ENCODE results near the gene HSD11B2.

HSD11B2 gene

DNA sequence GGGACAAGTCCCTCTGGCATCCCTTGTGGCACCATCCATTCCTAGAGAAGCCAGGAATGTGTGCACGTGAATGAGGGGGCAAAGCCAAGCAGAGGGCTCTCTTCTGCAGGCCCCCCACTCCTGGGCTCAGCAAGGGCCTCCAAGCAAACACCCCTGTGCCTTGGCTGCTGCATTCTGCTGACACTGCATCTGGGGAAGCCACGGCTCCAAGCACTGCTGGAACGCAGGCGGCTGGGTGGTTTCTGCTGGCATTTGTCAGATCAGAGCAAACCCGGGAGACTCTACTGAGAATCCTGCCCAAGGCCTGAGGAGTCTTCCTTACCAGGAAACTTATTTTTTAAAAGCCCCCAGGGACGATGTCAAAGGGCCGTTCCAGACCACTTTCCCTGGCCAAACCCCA is 26.7 kb downstream of the HSD11B2 start:
- peak; percentile 28 for DNase-seq

DNA sequence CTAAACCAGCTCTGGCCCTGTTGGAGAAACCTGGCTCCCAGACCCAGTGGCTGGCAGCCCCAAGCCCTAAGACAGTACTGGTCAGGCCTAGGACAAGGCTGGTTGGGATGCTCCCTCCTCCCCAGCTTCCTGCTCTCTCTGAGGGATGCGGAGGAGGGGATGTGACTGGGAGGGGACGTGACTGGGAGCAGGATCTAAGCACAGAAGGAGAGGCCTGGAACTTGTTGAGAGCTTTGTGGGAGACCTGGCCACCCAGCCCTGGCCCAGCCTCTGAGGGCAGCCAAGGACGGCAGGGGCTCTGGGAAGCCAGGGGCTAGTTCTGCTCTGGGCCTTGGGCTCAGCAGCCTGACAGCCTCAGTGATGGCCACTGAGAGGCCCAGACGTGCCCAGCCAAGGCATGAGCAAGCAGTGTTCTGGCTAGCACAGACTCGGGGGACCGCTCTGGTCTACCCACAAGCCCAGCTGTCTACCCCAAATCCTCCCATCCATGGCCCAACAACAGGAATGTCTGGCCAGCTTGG is 27.3 kb downstream of the HSD11B2 start:
- DNase-seq: no peak

DNA sequence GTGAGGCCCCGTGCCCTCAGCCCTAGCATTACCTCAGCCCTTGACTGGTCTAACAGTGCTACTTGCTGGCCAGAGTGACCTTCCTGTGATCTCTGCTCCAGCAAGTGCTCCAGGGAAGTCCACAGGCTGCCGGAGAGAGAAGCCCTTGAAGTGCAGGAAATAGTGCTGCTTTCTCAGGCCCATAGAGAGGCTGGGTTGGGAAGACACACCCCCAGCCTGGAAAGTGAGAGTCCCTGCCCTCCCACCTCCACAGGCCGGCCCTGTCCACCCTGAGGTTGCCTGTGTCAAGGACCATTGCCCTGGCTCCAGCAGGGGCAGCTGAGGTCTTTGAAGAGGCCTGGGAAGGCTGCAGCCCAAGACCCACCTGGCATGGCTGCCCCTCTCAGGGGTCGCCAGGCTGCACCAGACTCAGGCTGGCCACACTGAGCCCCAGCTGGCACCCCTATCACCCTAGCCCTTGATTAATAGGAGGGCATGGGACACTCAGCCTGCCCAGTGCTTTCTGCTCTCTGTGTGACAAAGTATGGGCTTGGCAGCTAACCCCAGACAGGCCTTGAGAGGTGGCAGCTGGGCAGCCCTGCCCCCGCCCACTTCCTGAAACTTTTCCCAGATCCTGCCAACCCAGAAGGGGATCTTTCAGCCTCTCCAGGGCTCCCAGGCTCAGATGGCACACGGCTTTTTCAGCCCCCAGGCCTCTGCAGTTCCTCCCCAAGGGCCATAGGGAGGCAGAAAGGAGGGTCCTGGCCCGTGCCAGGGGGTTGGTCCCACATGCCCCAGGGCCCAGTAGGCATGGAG is 28.3 kb downstream of the HSD11B2 start:
- DNase-seq: peak; percentile 24

DNA sequence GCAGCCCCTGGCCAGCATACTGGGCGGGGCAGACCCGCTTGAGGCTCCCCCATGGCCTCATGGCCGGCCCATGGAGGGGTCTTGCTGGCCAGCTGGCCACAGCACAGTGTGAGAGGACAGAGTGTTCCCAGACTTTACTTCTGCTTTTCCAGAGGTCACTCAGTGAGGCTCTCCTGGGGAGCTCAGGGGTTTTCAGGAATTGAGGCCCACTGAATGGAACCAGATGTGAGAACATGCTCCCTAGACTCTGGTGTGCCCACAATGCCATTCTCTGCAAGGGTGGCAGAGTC is 28.9 kb downstream of the HSD11B2 start:
- no peak for DNase-seq

DNA sequence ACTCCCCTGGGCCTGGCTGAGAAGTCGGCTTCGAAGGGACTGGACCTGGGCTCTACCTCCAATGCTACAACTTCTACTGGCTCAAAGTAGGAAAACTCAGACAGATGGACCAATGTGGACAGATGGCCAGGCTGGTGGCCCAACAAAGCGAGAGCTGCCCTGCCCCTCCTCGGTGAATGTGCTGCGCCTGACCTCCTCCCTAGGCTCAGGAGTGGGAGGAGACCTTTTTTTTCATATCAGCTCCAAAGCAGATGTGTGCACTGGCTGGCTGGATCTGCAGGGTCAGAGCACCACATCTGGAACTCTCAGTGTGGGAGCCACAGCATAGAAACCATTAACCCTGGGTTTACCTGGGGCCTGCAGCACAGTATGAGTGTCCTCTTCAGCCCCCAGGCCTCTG is 29.2 kb downstream of the HSD11B2 start:
- DNase-seq: no peak

DNA sequence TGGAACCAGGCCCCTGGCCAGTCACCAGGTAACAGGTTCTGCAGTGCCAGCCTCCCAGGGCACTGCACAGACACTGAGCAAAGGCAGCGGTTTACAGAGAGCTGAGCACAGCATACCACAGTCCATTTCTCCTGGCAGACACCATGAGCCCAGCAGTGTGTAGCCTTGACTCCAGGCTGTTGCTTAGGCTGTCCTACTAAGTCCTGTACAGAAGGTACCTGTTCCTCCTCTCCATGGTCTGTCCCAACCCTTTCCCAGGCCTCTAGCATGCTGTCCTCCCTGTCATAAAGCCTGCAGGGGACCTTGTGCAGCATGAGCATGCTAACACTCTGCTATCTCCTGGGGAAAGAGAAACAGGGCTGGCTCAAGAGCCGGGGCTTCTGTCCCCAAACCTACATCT is 30.0 kb downstream of the HSD11B2 start:
- DNase-seq: no peak

DNA sequence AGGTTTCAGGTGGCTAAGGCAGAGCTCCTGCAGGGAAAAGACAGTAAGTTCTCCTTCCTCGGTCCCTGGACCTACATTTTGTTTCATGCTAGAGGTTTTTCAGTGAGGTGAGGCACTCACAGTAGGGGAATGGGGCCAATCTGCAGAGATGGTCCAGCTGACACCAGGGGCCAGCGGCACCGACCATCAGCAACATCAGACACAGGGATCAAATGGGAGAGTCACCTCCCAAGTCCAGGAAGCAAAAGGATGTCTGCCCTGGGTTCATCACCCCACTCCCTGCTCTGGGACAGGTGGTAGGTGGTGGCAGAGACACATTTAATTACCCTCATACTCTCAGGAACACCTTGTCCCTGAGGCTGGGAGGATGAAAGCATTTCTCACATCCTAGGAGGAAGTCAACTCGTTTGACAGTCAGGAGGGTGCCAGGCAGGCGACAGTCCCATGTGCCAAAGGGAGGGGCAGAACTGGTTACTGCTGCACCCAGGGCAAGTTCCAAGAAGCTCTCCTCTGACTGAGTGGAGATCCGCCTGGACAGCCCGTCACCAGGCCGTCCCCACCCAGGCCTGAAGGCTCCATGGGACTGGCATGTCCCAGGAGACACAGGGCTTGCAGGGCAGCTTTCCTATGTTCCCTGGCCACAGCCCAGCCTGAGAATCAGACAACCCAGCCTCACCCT is 30.8 kb downstream of the HSD11B2 start:
- DNase-seq: no peak

DNA sequence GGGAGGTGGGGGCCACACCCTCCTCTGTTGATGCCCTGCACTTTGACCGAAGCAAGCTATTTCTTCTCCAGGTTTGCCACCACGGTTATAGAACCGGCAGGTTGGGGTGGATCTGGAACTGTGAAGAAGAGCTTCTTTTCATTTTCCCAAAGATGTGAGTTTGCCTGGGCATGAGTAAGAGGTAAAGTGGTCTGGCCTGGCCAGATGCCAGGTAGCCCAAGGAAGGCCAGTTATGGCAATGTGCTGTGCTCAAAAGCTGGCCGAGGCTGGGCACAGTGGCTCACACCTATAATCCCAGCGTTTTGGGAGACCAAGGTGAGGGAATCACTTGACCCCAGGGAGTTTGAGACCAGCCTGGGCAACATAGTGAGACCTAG is 31.3 kb downstream of the HSD11B2 start:
- DNase-seq: no peak

DNA sequence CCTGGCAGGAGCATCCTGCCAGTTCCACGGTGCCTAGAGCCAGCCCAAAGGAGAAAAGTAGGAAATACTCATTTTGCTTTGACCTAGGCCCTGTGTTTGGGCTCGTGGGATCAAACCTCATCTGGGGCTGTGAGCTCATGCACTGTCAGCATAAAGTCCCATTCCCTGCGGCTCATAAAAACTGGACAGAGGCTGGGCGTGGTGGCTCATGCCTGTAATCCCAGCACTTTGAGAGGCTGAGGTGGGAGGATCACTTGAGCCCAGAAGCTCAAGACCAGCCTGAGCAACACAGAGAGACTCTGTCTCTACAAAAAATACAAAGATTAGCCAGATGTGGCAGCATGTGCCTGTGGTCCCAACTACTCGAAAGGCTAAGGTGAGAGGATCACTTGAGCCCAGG is 32.1 kb downstream of the HSD11B2 start:
- no peak for DNase-seq

DNA sequence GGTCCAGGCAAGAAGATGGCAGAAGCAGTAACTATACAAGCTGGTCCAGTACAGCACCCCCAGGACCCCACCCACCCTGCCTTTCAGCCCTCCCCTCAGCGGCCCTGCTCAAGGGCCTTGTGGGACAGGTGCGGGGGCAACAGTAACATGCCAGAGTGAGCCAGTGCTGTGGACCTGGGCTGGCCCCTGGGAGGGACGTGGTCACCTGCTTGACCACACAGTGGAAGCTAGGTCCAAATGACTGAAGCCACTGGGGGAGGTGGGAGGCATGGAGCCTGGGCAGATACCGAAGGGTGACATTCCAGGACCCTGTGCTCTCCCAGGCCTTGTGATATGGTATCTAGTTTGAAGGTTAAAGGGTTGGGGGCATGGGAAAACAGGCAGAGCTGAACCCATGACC is 32.8 kb downstream of the HSD11B2 start:
- DNase-seq: no peak

DNA sequence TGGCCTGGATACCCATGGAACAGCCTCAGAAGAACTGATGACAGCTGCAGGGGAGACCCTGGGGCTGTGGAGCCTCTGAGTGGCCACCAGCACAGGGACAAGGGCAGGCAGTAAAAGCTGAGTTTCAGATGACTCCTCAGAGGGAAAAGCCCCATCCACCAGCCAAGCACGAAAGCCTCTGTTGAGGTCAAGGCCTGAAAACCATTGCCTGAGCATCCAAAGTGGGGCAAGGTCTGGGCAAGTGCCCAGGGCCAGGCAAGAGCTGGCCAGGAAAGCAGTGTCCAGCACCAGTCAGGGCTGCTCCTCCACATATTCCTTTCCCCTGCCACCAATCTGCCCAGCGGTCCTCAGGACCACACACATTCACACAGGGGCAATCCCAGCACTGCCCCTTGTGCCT is 33.6 kb downstream of the HSD11B2 start:
- DNase-seq: no peak

DNA sequence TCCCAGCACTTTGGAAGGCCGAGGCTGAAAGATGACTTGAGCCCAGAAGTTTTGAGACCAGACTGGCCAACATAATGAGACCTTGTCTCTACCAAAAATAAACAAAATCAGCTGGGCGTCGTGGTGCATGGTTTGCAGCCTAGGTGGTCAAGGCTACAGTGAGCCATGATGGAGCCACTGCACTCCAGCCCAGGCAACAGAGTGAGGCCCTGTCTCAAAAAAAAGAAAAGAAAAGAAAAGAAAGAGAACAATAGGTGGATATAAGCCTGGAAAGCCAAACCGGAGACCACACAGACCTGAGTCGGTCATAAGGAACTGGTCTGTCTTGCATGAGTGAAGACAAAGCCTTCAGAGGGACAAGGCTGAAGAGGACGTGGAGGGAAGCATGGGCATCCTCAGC is 35.7 kb downstream of the HSD11B2 start:
- DNase-seq: no peak

DNA sequence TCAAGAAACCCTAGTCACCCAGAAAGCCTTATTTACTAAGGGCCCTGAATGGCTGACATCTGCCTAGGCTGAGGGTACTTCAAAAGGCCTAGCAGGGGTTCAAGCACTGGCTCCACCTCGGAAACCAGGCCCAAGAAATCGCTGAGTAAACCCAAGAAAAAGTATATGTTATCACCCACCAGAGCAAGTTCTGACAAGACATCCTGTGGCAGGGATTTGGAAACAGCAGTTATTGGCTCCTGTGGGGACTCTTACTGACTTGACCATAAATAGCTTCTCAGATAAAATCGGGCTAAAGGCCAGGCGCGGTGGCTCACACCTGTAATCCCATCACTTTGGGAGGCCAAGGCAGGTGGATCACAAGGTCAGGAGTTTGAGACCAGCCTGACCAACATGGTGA is 37.8 kb downstream of the HSD11B2 start:
- DNase-seq: no peak

DNA sequence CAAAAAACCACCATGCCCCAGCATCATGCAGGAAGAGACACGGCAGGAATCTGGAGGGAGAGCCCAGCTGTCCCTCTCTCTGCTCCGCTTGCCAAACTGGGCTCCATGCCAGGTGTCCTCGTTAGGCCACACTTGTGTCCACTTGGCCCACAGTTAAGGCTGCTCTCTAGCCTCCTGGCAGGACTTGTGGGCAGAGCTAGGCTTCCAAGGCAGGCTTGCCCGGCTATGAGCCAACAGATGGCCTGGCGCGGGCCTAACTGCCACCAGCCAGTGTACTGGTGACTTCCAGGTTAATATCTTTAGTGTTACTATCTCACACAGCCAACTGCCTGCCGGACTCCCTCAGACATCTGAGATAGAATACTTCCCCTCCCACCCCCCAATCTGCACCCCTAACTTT is 39.4 kb downstream of the HSD11B2 start:
- DNase-seq: no peak

DNA sequence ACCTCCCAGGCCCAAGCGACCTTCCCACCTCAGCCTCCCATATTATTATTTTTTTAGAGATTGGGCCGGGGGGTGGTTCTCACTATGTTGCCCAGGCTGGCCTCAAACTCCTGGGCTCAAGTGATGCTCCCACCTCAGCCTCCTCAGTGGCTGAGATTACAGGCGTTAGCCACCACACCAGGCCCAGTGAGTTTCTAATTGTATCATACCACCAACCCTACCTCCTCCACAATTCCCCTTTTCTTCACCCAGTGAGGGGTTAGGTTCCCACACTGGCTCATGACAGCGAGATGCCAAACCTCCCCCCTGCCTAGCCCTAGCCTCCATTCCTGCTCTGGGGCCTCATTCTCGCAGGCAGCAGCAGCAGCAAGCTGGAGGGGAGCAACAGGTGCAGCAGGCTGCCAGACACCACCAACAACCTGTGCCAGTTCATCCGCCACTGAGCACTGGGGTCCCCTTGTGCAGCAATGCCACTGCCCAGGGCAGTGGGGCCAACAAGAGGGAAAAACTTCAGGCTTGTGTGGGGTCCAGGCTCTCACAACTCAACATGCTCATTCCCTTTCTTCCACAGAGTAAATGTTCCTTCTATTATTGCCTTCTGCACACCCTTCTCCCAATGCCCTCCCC is 41.0 kb downstream of the HSD11B2 start:
- no peak for DNase-seq

DNA sequence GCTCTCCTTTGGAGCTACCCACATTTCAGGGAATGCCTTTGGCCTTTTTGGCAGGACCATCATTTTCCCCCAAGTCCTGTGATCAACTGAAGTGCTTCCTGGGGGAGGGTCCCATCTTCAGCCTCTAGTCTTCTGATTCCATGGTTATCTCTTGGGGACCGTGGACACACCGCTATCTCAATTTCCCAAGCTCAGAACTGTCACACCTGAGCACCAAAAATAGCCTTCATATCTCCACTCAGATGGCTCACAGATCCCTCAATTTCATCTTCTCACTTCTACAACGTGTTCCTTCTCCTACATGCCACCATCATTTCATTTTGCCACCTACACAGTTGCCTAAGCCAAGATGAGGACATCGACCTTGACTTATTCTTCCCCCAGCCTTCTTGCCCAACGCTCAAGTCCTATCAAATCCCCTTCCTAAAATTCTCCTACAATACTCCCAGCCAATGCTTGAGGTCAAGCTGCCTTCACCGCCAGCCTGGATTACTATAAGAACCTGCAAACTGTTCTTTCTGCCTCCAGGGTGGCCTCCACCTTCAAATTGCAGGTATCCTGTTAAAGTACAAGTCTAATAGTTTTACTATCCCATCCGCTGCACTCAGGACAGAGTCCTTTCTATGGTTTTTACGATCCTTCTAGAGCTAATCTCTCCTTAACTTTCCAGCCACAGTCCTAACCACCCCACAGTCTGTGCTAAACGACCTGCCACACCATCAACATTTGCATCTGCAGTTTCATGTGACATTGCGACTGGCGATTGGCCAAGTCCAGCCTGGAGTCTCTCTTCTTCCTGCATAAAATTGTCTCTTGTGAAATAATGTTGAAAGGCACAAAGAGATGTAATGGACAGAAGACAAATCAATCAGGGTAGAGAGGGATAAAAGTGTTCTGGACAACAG is 43.9 kb downstream of the HSD11B2 start:
- DNase-seq: no peak

DNA sequence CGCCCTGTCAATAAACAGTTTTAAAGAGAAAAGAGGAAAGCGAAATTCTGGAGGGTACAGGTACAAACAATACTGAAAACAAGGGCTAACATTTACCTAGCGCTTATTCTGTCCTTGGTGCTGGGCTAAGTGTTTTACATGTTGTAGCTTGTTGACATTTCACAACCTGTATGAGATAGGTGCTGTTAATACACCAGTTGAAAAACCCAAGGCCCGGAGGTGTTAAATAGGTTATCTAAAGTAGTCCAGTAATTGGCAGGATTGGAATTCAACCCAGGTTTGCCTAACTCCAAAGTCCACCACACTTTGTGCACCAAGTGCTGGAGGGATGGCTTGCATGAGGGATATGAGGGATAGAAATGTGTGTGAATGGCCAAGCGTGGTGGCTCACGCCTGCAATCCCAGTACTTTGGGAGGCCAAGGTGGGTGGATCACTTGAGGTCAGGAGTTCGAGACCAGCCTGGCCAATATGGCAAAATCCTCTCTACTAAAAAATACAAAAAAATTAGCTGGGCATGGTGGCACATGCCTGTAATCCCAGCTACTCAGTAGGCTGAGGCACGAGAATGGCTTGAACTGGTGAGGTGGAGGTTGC is 47.1 kb downstream of the HSD11B2 start:
- DNase-seq: no peak

DNA sequence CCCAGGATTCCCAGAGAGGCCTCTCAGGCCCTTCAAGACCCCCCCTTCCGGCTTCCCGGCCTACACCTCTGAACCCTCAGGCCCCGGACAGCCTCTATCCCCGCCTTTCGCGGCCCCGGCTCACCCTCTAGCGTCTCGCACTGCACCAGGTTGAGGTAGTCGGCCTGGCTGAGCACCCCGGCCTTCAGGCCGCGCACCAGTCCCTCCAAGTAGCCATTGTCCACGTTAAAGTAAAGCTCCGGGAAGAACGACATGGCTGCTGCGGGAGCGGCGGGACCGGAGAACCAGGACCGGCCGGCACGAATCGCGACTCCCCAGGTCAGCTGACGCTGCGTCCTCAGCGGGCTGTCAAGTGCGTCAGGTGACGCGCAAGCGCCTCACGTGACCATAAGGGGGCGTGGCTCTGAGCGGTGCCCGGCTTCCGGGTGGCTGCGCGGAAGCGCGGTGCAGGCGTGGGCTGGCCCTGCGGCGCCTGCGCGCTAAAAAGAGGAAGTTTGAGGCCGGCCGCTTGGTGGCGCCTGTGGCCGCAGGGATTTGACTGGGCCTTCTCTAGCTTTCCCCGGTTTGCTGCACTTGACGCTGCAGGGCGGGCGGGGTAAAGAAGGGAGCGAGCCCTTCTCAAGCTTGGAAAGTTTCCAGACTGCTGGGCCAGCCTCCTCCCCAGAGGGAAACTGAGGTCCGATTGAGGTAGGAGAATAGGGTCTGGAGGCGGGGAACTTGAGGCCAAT is 50.1 kb downstream of the HSD11B2 start, which contains the start of gene ATP6V0D1:
ATP6V0D1 (minus strand) TSS at position 325 of the 728 bp plus-strand sequence; CDS start at position 254, 71 bp downstream.
- DNase-seq: peak; percentile 97

DNA sequence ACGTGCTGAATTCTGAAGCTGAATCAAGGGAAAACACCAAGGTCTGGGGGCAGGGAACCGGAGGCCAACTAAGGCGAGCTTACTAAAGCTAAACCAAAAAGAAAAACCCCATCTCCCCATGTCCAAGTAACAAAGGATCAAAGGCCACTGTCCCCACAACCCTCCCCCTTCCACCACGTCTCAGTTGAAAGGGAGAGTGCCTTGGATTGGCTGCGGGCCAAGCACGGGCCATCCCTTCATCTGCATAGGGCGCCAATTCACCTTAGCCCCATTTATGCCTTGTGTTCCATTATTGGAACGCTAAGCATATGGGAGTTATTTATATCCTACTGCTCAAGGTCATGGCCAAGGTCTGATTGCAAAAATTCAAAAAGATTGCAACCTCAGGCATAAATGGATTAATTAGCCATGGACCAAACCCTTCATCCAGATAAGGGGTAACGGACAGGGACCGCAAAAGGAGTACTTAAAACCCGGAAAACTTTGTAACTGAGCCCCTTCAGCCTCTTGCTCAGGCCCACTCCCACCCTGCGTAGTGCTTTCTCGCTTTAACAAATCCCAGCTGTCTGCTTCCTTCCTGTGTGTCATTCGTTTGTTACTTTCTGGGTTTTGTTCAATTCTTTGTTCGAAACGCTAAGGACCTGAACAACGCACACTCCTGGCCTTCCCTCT is 50.8 kb downstream of the HSD11B2 start:
- peak; percentile 60 for DNase-seq

DNA sequence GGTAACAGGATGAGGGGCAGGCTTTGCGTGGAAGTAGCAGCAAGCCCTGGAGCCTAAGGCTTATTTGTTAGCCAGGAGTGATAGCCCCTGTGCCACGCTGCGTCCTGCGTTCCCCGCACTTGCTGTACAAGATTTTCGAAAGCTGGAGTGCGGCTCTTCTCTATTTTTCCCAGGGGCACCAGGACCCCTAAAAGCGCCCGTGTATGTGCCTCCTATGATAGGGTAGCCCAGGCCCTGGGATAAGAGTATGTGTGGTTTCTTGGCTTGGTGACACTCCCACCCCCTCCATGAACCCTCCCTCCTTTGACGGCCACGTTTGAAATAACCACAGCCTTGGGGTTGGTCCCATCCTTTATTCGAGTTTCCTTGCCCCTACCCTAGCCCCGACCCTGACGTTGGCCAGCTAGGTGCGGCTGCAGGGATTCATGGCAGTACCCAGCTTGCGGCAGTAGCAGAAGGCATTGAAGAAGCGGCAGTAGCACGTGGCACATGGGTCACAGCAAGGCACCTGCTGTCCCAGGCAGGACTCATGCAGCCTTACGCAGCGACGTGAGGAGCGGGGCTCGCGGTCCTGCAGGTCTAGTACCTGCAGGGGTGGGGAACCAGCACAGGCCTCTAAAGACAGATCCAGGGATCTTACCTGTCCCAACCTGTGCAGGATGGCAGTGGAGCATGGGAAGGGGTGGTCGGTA is 51.5 kb downstream of the HSD11B2 start:
- DNase-seq: no peak

DNA sequence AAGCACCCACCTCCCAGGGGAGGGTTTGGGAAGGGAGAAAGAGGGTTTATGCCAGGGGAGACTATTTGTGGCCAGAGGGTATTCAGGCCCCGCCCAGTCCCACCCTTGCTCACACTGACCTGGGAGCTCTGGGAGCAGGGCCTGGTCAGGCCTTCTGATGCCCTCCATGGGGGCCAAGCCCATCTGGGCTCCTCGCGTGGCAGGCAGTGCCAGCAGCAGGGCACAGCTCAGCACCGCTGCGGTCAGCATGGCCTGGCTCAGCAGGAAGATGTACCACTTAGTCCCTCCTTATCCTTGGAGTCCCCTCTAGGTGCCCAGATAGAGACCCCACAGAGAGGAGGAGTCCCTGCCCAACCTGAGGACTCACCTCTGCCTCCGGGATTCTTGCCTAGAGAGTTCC is 52.2 kb downstream of the HSD11B2 start, which contains the start of gene AGRP:
AGRP (minus strand) TSS at position 398 of the 400 bp plus-strand sequence; CDS start at position 249, 149 bp downstream.
- no peak for DNase-seq
